ENCODE results near the gene SPSB3. TPM values are rescaled to one million over a fixed set of nuclear protein-coding genes. Genes with fewer than 3 reads are reported as not detected.

The SPSB3 gene
- 57.9 TPM for total RNA-seq

- FAIRE-seq = peak; percentile 99
Observed at GRCh38 chr16:1782408-1783264, at the start of gene SPSB3, which contains the start of gene NUBP2. SPSB3 (minus strand) TSS chr16:1782571; CDS start chr16:1781483, 1,088 bp downstream. NUBP2 (plus strand) TSS chr16:1782960; CDS start chr16:1783021, 61 bp downstream.

GRCh38 chr16:1831186-1832075 lies 49.1 kb upstream of the SPSB3 start:
- DNase-seq (ENCODE audit: low spot score in 2 of 2) (no peak), FAIRE-seq (no peak)

More at GRCh38 chr16:1782408-1783264, at the start of gene SPSB3, which contains the start of gene NUBP2:
- peak; percentile 100 for DNase-seq (ENCODE audit: low spot score in 2 of 2)

GRCh38 chr16:1830213-1830612 lies 47.8 kb upstream of the SPSB3 start:
- DNase-seq (ENCODE audit: low spot score in 2 of 2) (no peak), FAIRE-seq (no peak)

- no peak for DNase-seq (ENCODE audit: low spot score in 2 of 2)
- FAIRE-seq = no peak
Observed at GRCh38 chr16:1828645-1829410, 46.5 kb upstream of the SPSB3 start.

GRCh38 chr16:1826691-1827573 lies 44.6 kb upstream of the SPSB3 start, which contains the start of the genes FAHD1 and HAGH:
FAHD1 (plus strand) TSS chr16:1827206; CDS start chr16:1827239, 33 bp downstream.
HAGH (minus strand) TSS chr16:1826825; CDS start chr16:1826787, 38 bp downstream.
- FAIRE-seq (no peak), DNase-seq (ENCODE audit: low spot score in 2 of 2) (peak; percentile 98 to 99)

GRCh38 chr16:1825864-1826690 lies 43.7 kb upstream of the SPSB3 start:
- FAIRE-seq (no peak), DNase-seq (ENCODE audit: low spot score in 2 of 2) (peak in 1 of 2 donors; percentile 36)

GRCh38 chr16:1825381-1825863 lies 43.1 kb upstream of the SPSB3 start:
- DNase-seq (ENCODE audit: low spot score in 2 of 2) (no peak), FAIRE-seq (no peak)

- FAIRE-seq (no peak), DNase-seq (ENCODE audit: low spot score in 2 of 2) (peak in 1 of 2 donors; percentile 43)
Observed at GRCh38 chr16:1823821-1824220, 41.5 kb upstream of the SPSB3 start.

- no peak for FAIRE-seq
- no peak for DNase-seq (ENCODE audit: low spot score in 2 of 2)
Observed at GRCh38 chr16:1822801-1823200, 40.4 kb upstream of the SPSB3 start.

- no peak for DNase-seq (ENCODE audit: low spot score in 2 of 2)
- no peak for FAIRE-seq
Observed at GRCh38 chr16:1821861-1822611, 39.7 kb upstream of the SPSB3 start.

- FAIRE-seq (no peak), DNase-seq (ENCODE audit: low spot score in 2 of 2) (no peak)
Observed at GRCh38 chr16:1820946-1821290, 38.5 kb upstream of the SPSB3 start.

GRCh38 chr16:1820096-1820945 lies 38.0 kb upstream of the SPSB3 start:
- DNase-seq (ENCODE audit: low spot score in 2 of 2) = no peak
- FAIRE-seq = no peak

- FAIRE-seq (no peak), DNase-seq (ENCODE audit: low spot score in 2 of 2) (no peak)
Observed at GRCh38 chr16:1819611-1820010, 37.2 kb upstream of the SPSB3 start.

GRCh38 chr16:1818873-1819525 lies 36.6 kb upstream of the SPSB3 start:
- FAIRE-seq (no peak), DNase-seq (ENCODE audit: low spot score in 2 of 2) (no peak)

- no peak for DNase-seq (ENCODE audit: low spot score in 2 of 2)
- no peak for FAIRE-seq
Observed at GRCh38 chr16:1818204-1818872, 36.0 kb upstream of the SPSB3 start.

All from frontal cortex (tissue), 4 donors.